Measurements from ENCODE around the gene BAIAP2.

Gene BAIAP2

GRCh38 chr17:81128774-81129173, 93.8 kb downstream of the BAIAP2 start:
- peak; percentile 95 for DNase-seq

- DNase-seq: peak; percentile 63
These were observed 94.3 kb downstream of the BAIAP2 start for GRCh38 chr17:81129289-81129688.

- no peak for DNase-seq
These were observed 94.9 kb downstream of the BAIAP2 start for GRCh38 chr17:81129711-81130367.

- DNase-seq: peak; percentile 81
These were observed 95.7 kb downstream of the BAIAP2 start for GRCh38 chr17:81130385-81131361.

GRCh38 chr17:81131486-81132196, 96.7 kb downstream of the BAIAP2 start:
- DNase-seq: no peak

- no peak for DNase-seq
These were observed 97.2 kb downstream of the BAIAP2 start for GRCh38 chr17:81132197-81132540.

GRCh38 chr17:81132770-81133723, 98.1 kb downstream of the BAIAP2 start:
- no peak for DNase-seq

GRCh38 chr17:81134064-81134781, 99.3 kb downstream of the BAIAP2 start:
- DNase-seq: no peak

GRCh38 chr17:81135505-81136278, 100.7 kb downstream of the BAIAP2 start:
- peak; percentile 40 for DNase-seq

GRCh38 chr17:81136366-81136765, 101.4 kb downstream of the BAIAP2 start:
- DNase-seq: no peak

- no peak for DNase-seq
These were observed 102.3 kb downstream of the BAIAP2 start for GRCh38 chr17:81137248-81137647.

GRCh38 chr17:81138083-81138482, 103.1 kb downstream of the BAIAP2 start:
- no peak for DNase-seq

- DNase-seq: no peak
These were observed 103.5 kb downstream of the BAIAP2 start for GRCh38 chr17:81138500-81138899.

- DNase-seq: no peak
These were observed 104.5 kb downstream of the BAIAP2 start for GRCh38 chr17:81139428-81139827.

GRCh38 chr17:81140018-81140417, 105.1 kb downstream of the BAIAP2 start:
- no peak for DNase-seq

GRCh38 chr17:81140695-81141094, 105.7 kb downstream of the BAIAP2 start:
- no peak for DNase-seq

- DNase-seq: peak; percentile 86
These were observed 107.6 kb downstream of the BAIAP2 start for GRCh38 chr17:81142301-81143199.

- no peak for DNase-seq
These were observed 108.2 kb downstream of the BAIAP2 start for GRCh38 chr17:81143200-81143527.

- no peak for DNase-seq
These were observed 108.9 kb downstream of the BAIAP2 start for GRCh38 chr17:81143717-81144422.

Measured in midbrain (tissue), 1 donor.